Brain microvascular endothelial cell (primary cell): ENCODE measurements around the gene M1AP.
A peak's percentile ranks its signal among the peaks of the same experiment; 100 is the strongest.

ENCODE experiments used
- DNase-seq: peaks from one replicate; pipeline ENCODE4 v3.0.0-alpha.2; 2020
- H3K27ac ChIP-seq: fragments of 250-450 bp; sonication (Bioruptor Pico); 2 replicates; pipeline ENCODE4 v1.5.1; 2020; ENCODE audit warnings: mild to moderate bottlenecking, moderate library complexity
- H3K27me3 ChIP-seq: fragments of 250-450 bp; sonication (Bioruptor Pico); replicated peaks from 2 replicates; pipeline ENCODE4 v1.5.1; 2020; ENCODE audit warnings: mild to moderate bottlenecking
- H3K36me3 ChIP-seq: fragments of 250-450 bp; sonication (Bioruptor Pico); replicated peaks from 2 replicates; pipeline ENCODE4 v1.5.1; 2020; ENCODE audit warnings: mild to moderate bottlenecking
- H3K4me3 ChIP-seq: 2 replicates; pipeline ENCODE4 v1.5.1; 2011; ENCODE audit warnings: low read depth, mild to moderate bottlenecking, control low read depth, low read length, moderate library complexity
- CTCF ChIP-seq: IDR thresholded peaks from 2 replicates; pipeline ENCODE4 v1.5.1; 2011; ENCODE audit warnings: low read depth, mild to moderate bottlenecking, moderate library complexity, low read length, control low read depth, inconsistent platforms; ENCODE audit errors: missing control alignments
- in situ Hi-C: cut with HindIII; loops from 2 replicates; pipeline ENCODE4 v1.10.0; 2017; ENCODE audit warnings: low sequenced_read_pairs, low pct_ligation_motif_present

Gene M1AP

GRCh38 chr2:74691929-74692328, 43.8 kb upstream of the M1AP start:
- H3K36me3 ChIP-seq: no peaks in the 10 kb centered on the region
- H3K4me3 ChIP-seq: no peak overlapping the region
- H3K27me3 ChIP-seq: no peaks in the 10 kb centered on the region
- H3K27ac ChIP-seq: no peak overlapping the region
- no peak for TF ChIP-seq CTCF
- in situ Hi-C loops: loop anchor here (25.0 kb wide), 1 partner anchor 170 kb away; no protein-coding TSS in a partner anchor
- no peak for DNase-seq

DNA sequence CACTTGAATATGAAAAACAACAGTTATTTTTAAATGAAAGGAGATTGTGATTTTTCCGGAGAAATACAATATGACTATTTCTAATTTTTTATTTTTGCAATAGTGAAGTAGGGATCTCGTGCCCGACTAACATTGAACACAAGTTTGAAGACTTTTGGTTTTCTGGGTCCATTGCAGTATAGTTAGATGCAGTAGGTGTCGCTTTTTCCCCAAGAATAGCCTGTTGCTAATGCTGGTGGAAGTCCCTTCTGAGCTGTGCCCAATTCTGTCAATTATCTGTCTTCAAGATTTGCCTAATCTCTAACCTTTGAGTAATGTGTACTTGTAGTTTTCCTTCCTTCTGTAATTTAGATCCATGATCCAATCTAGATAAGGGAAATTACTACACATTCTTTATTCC, 42.4 kb upstream of the M1AP start:
- Histone ChIP-seq H3K27ac (no peak overlapping the region), H3K4me3 (no peak overlapping the region), H3K27me3 (no peaks in the 10 kb centered on the region), H3K36me3 (no peaks in the 10 kb centered on the region)
- TF ChIP-seq CTCF: peak; percentile 81
- peak; percentile 52 for DNase-seq
- in situ Hi-C loops: loop anchor here (25.0 kb wide), 1 partner anchor 172 kb away; no protein-coding TSS in a partner anchor

DNA sequence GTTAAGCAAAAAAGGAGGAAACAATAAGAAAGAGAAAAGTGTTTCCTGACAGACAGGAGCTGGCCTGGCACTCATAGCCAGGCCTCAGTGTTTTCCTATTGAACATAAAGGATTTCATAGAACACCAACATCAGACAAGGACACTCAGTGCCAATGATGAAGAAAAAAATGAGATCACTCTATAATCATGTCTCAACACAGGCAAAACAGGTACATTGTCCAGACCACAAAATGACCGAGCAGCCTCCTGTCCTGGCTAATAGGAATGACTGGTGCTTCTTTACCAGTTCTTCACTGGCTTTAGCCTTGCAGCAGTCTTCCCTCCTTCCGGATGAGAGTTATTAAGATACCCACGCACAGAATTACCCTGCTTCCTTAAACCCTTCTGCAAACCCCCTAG, 41.5 kb upstream of the M1AP start:
- DNase-seq: no peak
- no peak for TF ChIP-seq CTCF
- H3K4me3 ChIP-seq: no peak overlapping the region
- in situ Hi-C loops: loop anchor here (25.0 kb wide), 1 partner anchor 173 kb away; no protein-coding TSS in a partner anchor
- no peaks in the 10 kb centered on the region for H3K27me3 ChIP-seq
- H3K36me3 ChIP-seq: no peaks in the 10 kb centered on the region
- no peak overlapping the region for H3K27ac ChIP-seq

GRCh38 chr2:74688881-74689280, 40.8 kb upstream of the M1AP start:
- DNase-seq: no peak
- Histone ChIP-seq H3K4me3 (no peak overlapping the region), H3K27ac (no peak overlapping the region), H3K36me3 (no peaks in the 10 kb centered on the region), H3K27me3 (no peaks in the 10 kb centered on the region)
- no peak for TF ChIP-seq CTCF
- in situ Hi-C loops: loop anchor here (25.0 kb wide), 1 partner anchor 173 kb away; no protein-coding TSS in a partner anchor

- Histone ChIP-seq H3K27me3 (no peaks in the 10 kb centered on the region), H3K27ac (no peak overlapping the region), H3K36me3 (no peaks in the 10 kb centered on the region), H3K4me3 (no peak overlapping the region)
- no peak for TF ChIP-seq CTCF
- in situ Hi-C loops: loop anchor here (25.0 kb wide), 1 partner anchor 177 kb away; no protein-coding TSS in a partner anchor
- DNase-seq: no peak
These were observed 37.3 kb upstream of the M1AP start for GRCh38 chr2:74685408-74685807.

GRCh38 chr2:74682501-74682900, 34.4 kb upstream of the M1AP start:
- no peak for DNase-seq
- H3K27me3 ChIP-seq: no peaks in the 10 kb centered on the region
- in situ Hi-C loops: loop anchor here (25.0 kb wide), 1 partner anchor 180 kb away; no protein-coding TSS in a partner anchor
- no peak overlapping the region for H3K4me3 ChIP-seq
- no peak for TF ChIP-seq CTCF
- no peaks in the 10 kb centered on the region for H3K36me3 ChIP-seq
- H3K27ac ChIP-seq: no peak overlapping the region
